Measurements from ENCODE around the gene NTRK1.

NTRK1 gene

GRCh38 chr1:156901966-156902915, 41.6 kb downstream of the NTRK1 start:
- in situ Hi-C loops (cut with MboI; ENCODE audit: low sequenced_read_pairs, unreplicated experiment): no loop called here
- TF ChIP-seq CTCF (IDR thresholded peaks at IDR 0.05; ENCODE audit: borderline replicate concordance, control extremely low read depth, extremely low read depth, insufficient read depth, missing control alignments): no peak
- DNase-seq (ENCODE audit: low spot score): no peak

GRCh38 chr1:156903328-156904091, 42.8 kb downstream of the NTRK1 start:
- in situ Hi-C loops (cut with MboI; ENCODE audit: low sequenced_read_pairs, unreplicated experiment): no loop called here
- TF ChIP-seq CTCF (IDR thresholded peaks at IDR 0.05; ENCODE audit: borderline replicate concordance, control extremely low read depth, extremely low read depth, insufficient read depth, missing control alignments): no peak
- no peak for DNase-seq (ENCODE audit: low spot score)

GRCh38 chr1:156904187-156904959, 43.7 kb downstream of the NTRK1 start:
- in situ Hi-C loops (cut with MboI; ENCODE audit: low sequenced_read_pairs, unreplicated experiment): no loop called here
- no peak for DNase-seq (ENCODE audit: low spot score)
- TF ChIP-seq CTCF (IDR thresholded peaks at IDR 0.05; ENCODE audit: borderline replicate concordance, control extremely low read depth, extremely low read depth, insufficient read depth, missing control alignments): no peak

GRCh38 chr1:156905176-156905575, 44.5 kb downstream of the NTRK1 start:
- in situ Hi-C loops (cut with MboI; ENCODE audit: low sequenced_read_pairs, unreplicated experiment): no loop called here
- no peak for TF ChIP-seq CTCF (IDR thresholded peaks at IDR 0.05; ENCODE audit: borderline replicate concordance, control extremely low read depth, extremely low read depth, insufficient read depth, missing control alignments)
- no peak for DNase-seq (ENCODE audit: low spot score)

- no peak for DNase-seq (ENCODE audit: low spot score)
- no peak for TF ChIP-seq CTCF (IDR thresholded peaks at IDR 0.05; ENCODE audit: borderline replicate concordance, control extremely low read depth, extremely low read depth, insufficient read depth, missing control alignments)
- in situ Hi-C loops (cut with MboI; ENCODE audit: low sequenced_read_pairs, unreplicated experiment): no loop called here
These were observed 45.0 kb downstream of the NTRK1 start for GRCh38 chr1:156905651-156906050.
